ENCODE results near the gene CNN1. TPM values are rescaled to one million over a fixed set of nuclear protein-coding genes. Genes with fewer than 3 reads are reported as not detected.
"Not testable (repeated sequence)": the region's sequence is repeated elsewhere in the genome, so short reads cannot be mapped to it uniquely, and the experiment has no call there.

The CNN1 gene
- total RNA-seq, 2 donors from 2014 or later, result not detected

DNA sequence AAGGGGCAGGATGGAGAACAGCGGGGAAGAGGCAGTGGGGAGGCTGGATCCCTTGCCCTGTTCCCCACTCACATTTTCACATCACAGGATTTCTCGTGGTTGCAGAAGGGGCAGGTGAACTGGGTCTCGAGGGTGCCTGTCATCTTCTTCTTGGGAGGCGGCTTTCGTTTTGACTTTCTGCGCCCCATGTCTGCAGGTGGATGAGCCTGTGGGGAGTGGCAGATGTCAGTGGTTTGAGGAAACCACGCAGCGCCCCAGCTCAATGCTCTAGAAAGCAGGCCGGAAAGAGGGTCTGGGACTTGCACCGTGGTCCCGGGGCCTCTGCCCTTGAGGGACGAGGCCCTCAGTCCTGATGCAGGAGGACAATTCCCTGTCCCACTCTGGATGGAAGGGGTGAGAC lies 15.5 kb downstream of the CNN1 start:
- Mint-ChIP-seq H3K27ac (peak overlapping the region in 1 of 2 donors; percentile 66), H3K36me3 (peaks cover 12 to 17% of the 10 kb centered on the region in 2 donors), H3K9me3 (no peaks in the 10 kb centered on the region)
- ATAC-seq (no peak), DNase-seq (ENCODE audit: low spot score in 2 of 2) (no peak)

- no peak for DNase-seq (ENCODE audit: low spot score in 2 of 2)
- Mint-ChIP-seq H3K36me3 (peaks cover 17 to 21% of the 10 kb centered on the region in 2 donors), H3K27ac (peak overlapping the region in 1 of 2 donors; percentile 11), H3K9me3 (no peaks in the 10 kb centered on the region)
- no peak for ATAC-seq
Measured at GRCh38 chr19:11555246-11555645, 16.6 kb downstream of the CNN1 start.

DNA sequence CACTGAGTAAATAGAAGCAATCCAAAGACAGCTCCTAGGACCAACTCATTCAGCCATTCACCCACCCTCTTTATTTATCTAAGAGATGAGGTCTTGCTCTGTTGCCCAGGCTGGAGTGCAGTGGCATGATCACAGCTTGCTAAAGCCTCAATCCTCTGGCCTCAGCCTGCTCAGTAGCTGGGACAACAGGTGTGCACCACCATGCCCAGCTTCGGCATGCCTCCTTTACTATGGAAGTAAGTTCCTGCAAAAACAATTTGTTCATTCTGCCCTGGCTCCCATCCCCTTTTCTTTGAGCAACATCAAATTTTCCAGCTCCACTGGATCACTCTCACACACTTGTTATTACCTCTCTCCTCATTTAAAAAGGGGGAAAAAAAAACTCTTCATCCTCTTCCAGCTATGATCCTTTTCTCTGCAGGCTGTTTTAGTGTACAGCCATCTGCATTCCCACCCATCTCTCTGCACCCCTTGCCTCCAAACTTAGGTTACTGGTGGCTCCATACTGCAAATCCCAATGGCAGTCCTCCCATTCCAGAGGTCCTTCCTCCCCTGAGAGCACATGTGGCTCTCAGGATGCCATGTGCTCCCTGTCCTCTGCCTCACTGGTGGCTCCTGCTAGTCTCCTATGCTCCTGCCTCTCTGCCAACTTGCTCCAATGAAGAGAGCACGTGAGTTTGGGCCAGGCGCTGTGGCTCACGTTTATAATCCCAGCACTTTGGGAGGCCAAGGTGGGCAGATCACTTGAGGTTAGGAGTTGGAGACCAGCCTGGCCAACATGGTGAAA lies 18.2 kb downstream of the CNN1 start:
- ATAC-seq (no peak), DNase-seq (ENCODE audit: low spot score in 2 of 2) (no peak)

GRCh38 chr19:11558881-11559828 lies 20.5 kb downstream of the CNN1 start, which contains the start of gene ELOF1:
TSS of gene ELOF1 (minus strand) at chr19:11559230. CDS start at chr19:11554347, 4,883 bp downstream.
- peak; percentile 97 to 99 for DNase-seq (ENCODE audit: low spot score in 2 of 2)
- Mint-ChIP-seq H3K36me3 (peaks cover 21% of the 10 kb centered on the region in 2 donors), H3K27ac (peak within 1 kb of the TSS; percentile 95 to 98), H3K9me3 (no peaks in the 10 kb centered on the region)
- peak; percentile 92 to 95 for ATAC-seq

More for the DNA sequence above, 18.2 kb downstream of the CNN1 start:
- Mint-ChIP-seq H3K9me3 (no peaks in the 10 kb centered on the region), H3K36me3 (peaks cover 21% of the 10 kb centered on the region in 2 donors), H3K27ac (peak overlapping the region; percentile 23 to 52)

DNA sequence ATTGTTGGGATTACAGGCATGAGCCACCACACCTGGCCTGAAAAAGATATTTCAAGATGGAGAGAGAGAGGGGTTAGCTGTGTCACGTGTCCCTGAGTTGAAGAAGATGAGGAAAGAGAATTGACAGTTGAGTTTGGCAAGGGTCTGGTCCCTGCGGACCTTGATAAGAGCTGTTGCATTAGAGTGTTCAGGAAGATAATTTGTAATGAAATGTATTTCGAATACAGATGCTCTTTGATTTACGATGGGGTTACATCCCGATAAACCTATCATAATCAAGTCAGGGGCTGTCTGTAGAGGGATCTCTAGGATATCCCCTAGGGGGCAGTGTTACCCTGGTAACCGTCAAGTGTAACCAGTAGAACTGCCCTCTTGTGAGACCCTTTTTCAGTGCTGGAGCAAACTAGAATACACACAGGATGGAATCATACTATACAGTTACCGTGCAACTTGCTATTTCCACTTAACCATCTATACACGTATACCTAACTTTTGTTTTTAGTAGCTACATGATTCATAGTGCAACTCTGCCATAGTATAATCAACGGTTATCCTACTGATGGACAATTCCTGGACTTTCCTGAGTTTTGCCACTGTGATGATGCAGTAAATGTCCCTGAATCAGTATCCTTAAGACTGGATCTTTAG lies 21.9 kb downstream of the CNN1 start:
- DNase-seq (ENCODE audit: low spot score in 2 of 2) (peak in 1 of 2 donors; percentile 74), ATAC-seq (peak; percentile 65 to 74)
- no peaks in the 10 kb centered on the region for H3K9me3 Mint-ChIP-seq
- H3K36me3 Mint-ChIP-seq, result peaks cover 16 to 21% of the 10 kb centered on the region in 2 donors
- H3K27ac Mint-ChIP-seq, result peak overlapping the region; percentile 81 to 95

- Mint-ChIP-seq H3K36me3 (peaks cover 13 to 20% of the 10 kb centered on the region in 2 donors), H3K9me3 (no peaks in the 10 kb centered on the region), H3K27ac (no peak overlapping the region)
- DNase-seq (ENCODE audit: low spot score in 2 of 2) (no peak), ATAC-seq (no peak)
Measured at GRCh38 chr19:11563532-11563931, 24.9 kb downstream of the CNN1 start.

GRCh38 chr19:11564082-11564807 lies 25.6 kb downstream of the CNN1 start:
- DNase-seq (ENCODE audit: low spot score in 2 of 2); H3K9me3 Mint-ChIP-seq; H3K27ac Mint-ChIP-seq; ATAC-seq: not testable (repeated sequence)
- H3K36me3 Mint-ChIP-seq, result peaks cover 8 to 13% of the 10 kb centered on the region in 2 donors

DNA sequence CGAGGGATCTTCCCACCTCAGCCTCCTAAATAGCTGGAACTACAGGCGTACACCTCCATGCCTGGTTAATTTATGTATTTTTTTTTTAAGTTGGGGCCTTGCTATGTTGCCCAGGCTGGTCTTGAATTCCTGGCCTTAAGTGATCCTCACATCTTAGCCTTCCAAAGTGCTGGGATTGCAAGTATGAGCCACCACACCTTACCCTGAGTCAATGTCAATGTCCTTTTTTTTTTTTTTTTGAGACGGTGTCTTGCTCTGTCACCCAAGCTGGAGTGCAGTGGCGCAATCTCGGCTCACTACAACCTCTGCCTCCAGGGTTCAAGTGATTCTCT lies 27.0 kb downstream of the CNN1 start:
- not testable (repeated sequence) for DNase-seq (ENCODE audit: low spot score in 2 of 2); H3K36me3 Mint-ChIP-seq; H3K9me3 Mint-ChIP-seq; ATAC-seq
- H3K27ac Mint-ChIP-seq, result peak overlapping the region in 1 of 2 donors; percentile 74

DNA sequence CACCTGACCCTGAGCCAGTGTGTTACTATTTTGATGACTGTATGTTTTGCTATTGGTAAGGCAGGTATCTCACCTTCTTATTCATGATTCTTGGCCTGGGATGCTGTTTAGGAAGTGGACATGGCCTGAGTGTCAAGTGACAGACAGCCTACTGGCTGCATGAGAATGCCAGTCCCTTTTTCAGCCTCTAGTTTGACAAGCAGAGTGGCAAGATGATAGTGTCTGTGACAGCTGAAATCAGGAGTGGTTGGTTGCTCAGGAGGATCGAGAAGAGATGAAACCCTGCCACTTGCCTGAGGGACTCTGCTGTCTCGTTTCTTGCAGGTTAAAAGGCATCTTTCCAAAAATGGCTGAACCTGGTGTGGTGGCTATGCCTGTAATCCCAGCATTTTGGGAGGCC lies 27.5 kb downstream of the CNN1 start:
- ATAC-seq, result no peak
- H3K36me3 Mint-ChIP-seq, result peaks cover 5% of the 10 kb centered on the region in 2 donors

DNA sequence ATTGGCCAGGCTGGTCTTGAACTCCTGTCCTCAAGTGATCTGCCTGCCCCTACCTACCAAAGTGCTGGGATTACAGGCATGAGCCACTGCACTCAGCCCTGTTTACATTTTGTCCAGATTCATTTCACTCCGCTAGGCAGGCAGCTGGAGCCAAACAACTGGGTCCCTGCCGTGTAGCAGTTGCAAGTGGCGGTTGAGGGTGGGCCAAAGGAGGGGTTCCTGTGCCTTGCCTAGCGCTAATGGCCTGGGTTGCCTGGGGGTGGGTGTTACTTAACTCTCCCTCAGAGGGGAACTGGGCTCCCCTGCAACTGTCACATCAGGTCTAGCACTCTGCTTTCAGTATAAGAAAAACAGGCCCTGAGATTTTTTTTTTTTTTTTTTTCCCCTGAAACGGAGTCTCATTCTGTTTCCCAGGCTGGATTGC lies 31.4 kb downstream of the CNN1 start:
- peaks cover 5% of the 10 kb centered on the region in 2 donors for H3K36me3 Mint-ChIP-seq
- ATAC-seq (no peak), DNase-seq (ENCODE audit: low spot score in 2 of 2) (no peak)
- peak overlapping the region in 1 of 2 donors; percentile 36 for H3K27ac Mint-ChIP-seq
- H3K9me3 Mint-ChIP-seq, result no peaks in the 10 kb centered on the region

More for the DNA sequence above, 27.5 kb downstream of the CNN1 start:
- H3K27ac Mint-ChIP-seq, result no peak overlapping the region
- no peaks in the 10 kb centered on the region for H3K9me3 Mint-ChIP-seq
- no peak for DNase-seq (ENCODE audit: low spot score in 2 of 2)

GRCh38 chr19:11573354-11573753 lies 34.7 kb downstream of the CNN1 start:
- ATAC-seq; H3K36me3 Mint-ChIP-seq; DNase-seq (ENCODE audit: low spot score in 2 of 2); H3K9me3 Mint-ChIP-seq; H3K27ac Mint-ChIP-seq: not testable (repeated sequence)

DNA sequence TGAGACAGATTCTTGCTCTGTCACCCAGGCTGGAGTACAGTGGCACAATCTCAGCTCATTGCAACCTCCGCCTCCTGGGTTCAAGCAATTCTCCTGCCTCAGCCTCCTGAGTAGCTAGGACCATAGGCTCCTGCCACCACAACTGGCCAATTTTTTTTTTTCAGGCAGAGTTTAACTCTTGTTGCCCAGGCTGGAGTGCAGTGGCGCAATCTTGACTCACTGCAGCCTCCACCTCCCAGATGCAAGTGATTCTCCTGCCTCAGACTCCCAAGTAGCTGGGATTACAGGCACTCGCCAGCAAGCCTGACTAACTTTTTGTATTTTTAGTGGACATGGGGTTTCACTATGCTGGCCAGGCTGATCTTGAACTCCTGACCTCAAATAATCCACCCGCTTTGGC lies 35.1 kb downstream of the CNN1 start:
- H3K9me3 Mint-ChIP-seq; H3K27ac Mint-ChIP-seq; ATAC-seq; H3K36me3 Mint-ChIP-seq; DNase-seq (ENCODE audit: low spot score in 2 of 2): not testable (repeated sequence)

DNA sequence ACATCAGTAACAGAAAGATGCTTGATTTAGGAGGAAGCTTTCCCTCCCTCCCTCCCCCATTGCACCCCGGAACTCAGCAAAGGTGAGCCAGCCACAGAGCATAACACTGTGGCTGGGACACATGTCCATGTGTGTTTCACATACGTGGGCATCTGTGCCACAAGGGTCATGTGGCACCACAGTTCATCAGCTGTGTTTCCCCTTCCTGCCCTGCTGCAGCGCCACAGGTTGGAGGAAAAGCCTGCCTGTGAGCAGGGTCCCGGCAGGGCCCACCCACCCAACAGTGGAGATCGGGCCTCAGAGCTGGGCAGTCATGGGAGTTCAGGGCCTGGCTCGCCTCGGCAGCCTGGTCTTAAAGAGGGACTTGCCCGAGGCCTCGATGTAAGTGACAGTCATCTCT lies 36.0 kb downstream of the CNN1 start:
- peak overlapping the region in 1 of 2 donors; percentile 78 for H3K27ac Mint-ChIP-seq
- DNase-seq (ENCODE audit: low spot score in 2 of 2), result no peak
- H3K36me3 Mint-ChIP-seq, result no peaks in the 10 kb centered on the region
- ATAC-seq, result peak in 1 of 2 donors; percentile 84
- H3K9me3 Mint-ChIP-seq, result no peaks in the 10 kb centered on the region

DNA sequence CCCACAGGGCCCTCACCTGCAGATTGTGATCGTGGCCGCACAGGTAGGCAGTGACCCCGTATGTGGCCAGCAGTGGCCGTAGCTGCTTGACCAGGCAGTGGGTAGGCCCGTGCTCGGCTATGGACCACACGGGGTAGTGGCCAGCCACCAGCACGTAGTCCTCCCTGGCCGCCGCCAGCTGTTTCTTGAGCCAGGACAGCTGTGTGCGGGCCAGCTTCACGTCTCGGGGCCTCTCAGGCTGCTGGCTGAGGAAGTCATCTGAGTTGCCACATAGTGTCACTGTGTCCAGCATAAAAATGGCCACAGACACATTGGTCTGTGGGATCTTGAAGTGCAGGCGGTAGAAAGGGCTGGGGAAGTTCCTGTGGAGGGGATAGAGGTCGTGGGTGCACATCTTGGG lies 37.6 kb downstream of the CNN1 start:
- Mint-ChIP-seq H3K9me3 (no peaks in the 10 kb centered on the region), H3K27ac (no peak overlapping the region), H3K36me3 (no peaks in the 10 kb centered on the region)
- no peak for ATAC-seq
- DNase-seq (ENCODE audit: low spot score in 2 of 2), result no peak

- H3K36me3 Mint-ChIP-seq, result no peaks in the 10 kb centered on the region
- peak in 1 of 2 donors; percentile 14 for DNase-seq (ENCODE audit: low spot score in 2 of 2)
- H3K27ac Mint-ChIP-seq, result peak within 1 kb of the TSS in 1 of 2 donors; percentile 32
- no peaks in the 10 kb centered on the region for H3K9me3 Mint-ChIP-seq
- no peak for ATAC-seq
Measured at GRCh38 chr19:11577451-11578257, 39.0 kb downstream of the CNN1 start, which contains the start of gene ACP5. TSS of gene ACP5 (minus strand) at chr19:11577645. CDS start at chr19:11577317, 328 bp downstream.

All from activated naive CD4-positive, alpha-beta T cell treated with anti-CD3 and anti-CD28 coated beads, Interleukin-2, amount 50 U/mL, for 72 hours (primary cell).